Inflammatory macrophage (primary cell): ENCODE data around the gene FPR1.

Experiments used
- DNase-seq, 2 donors: peaks; one replicate each; pipeline ENCODE4 v3.0.0-alpha.2; 2020 to 2022

The FPR1 gene

DNA sequence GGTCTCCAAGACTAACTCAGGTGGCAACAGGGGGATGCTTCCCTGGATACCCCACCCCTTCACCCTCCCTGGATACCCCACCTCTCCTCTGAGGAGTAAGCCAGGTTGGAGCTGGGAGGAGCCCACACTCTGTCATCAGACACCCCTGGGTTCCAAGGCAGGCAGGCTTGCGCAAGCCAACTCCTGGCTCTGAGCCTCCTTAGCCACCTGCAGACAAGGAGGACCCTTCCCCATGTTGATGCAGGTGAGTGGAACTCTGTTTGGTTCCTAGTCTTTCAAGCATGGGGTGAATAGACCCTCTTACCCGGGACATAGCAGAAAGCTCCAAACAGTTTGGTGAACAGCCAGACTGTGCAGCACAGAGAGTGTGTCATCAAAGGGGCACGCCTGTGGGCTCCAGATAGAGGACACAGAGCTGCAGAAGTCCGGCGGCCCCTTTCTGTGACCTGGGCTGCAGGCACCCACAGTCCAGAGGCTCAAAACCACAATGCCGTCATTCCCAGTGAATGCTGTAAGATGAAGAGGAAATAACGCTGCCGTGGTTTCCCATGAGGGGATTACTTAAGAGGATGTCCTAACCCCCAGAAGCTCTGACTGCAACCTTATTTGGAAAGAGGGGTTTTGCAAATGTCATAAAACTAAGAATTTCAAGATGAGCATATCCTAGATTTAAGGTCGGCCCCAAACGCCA lies 15.8 kb downstream of the FPR1 start:
- peak; percentile 98 for DNase-seq

- no peak for DNase-seq
Observed at GRCh38 chr19:51733742-51734522, 17.7 kb downstream of the FPR1 start.

GRCh38 chr19:51729781-51730180 lies 21.9 kb downstream of the FPR1 start:
- DNase-seq = no peak

DNA sequence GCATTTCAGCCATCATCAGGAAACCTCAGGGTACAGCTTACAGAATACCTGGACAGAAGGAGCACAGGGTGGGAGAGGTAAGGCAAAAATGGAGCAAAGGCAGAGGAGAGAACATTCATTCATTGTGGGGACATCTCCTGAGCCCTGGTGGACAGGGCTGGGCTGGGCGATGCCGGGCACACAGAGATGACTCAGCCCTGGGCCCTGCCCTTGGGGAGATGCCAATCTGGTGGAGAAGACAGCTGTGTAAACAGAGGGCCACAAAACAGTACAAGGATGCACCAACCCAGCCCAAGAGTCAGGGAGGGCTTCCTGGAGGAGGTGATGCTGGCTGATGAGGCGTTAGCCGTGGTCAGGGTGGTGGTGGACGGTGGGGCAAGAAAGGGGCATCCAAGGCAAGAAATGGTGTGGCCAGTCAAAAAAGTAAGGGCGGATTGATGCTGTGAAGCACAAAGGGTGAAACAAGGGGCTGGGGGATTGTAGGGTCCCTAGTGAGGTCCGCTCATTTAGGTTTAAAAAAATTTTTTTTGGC lies 24.3 kb downstream of the FPR1 start:
- no peak for DNase-seq

DNA sequence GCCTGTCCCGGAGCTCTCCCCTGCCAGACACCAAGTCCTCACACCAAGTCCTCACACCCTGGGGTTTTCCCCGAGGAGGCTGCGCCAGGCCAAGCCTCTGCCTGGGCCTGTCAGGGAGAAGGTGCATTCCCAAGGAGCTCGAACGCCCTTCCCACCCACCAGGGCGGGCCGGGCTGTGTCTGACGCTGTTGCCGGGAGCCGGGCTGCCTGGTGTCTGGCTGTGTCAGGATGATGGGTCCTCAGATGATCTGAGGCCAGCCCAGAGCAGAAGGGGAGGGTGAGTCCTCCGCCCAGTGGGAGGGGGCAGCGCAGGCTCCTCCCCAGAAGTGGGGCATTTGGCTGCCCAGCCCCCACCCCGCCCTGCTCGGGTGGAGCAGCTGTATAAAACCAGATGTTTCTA lies 25.6 kb downstream of the FPR1 start:
- no peak for DNase-seq

DNA sequence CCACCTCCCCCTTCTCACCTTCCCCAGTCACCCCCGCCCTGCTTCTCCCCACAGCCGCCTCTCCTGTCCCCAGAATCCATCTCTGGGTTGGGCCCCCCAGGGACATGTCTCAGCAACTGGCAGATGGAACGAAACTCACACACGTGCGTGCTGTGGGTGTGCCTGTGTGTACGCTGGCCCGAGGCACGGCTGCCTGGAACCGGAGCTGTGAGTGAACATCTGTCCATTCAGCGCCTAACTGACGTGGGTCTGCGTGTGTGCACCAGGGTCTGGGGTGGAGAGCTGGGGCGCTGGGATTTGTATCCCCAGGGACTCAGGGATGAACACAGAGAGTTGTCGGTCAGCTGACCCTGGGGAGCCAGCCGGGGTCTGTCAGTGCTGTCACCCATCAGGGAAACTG lies 27.1 kb downstream of the FPR1 start:
- no peak for DNase-seq

GRCh38 chr19:51722492-51722891 lies 29.2 kb downstream of the FPR1 start:
- no peak for DNase-seq

DNA sequence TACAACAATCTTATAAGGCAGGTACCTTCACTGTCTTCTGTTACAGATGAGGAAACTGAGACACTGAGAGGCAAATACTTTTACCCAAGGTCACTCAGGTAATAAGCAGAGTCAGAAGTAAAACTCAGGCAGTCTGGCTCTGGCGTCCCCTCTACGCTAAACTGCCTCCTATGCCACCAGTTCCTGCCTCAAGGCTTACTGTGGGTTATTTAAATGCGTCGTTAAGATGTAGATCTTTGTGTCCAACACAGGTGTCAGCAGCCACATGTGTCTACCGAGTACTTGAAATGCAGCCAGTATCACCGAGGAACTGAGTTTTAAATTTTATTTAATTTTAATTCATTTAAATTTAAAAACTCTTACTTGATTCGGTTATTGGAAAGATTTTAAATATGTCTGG lies 29.8 kb downstream of the FPR1 start:
- DNase-seq = no peak

GRCh38 chr19:51719251-51719988 lies 32.3 kb downstream of the FPR1 start:
- no peak for DNase-seq

DNA sequence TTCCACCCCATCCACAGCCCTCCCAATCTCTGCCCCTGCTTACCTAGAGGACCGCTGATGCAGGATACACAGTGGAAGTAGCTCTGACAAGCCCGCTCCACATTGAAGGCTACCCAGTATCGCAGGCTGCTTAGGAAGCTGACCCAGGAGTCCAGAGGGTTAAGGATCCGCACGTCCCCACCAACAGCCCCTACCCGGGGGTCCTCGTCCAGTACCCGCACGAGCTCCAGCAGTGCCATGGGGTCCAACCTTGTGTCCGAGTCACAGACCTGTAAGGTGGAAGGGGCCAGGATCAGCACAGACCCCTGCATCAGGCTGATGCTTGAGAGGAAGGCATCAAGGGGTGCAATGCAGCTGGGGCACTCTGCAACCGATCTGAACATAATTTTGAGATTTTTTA lies 34.8 kb downstream of the FPR1 start:
- no peak for DNase-seq

DNA sequence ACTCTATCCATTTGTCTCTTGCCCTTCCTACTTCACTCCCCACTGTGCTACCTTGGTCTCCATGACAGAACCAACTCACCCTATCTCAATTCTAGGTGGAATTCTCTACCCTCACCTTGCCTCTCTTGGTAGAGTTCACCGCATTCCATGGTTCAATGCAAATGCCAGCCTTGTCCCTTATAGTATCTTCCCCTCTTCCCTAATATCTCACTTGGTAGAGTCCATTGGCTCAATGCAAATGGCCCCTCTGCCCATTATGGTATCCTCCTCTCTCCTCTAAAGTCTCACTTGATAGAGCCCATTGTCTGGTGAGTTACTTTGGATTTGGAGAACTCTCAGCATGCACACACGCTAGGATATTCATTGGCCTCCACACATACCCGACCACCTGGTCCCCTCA lies 35.8 kb downstream of the FPR1 start:
- no peak for DNase-seq

GRCh38 chr19:51714848-51715247 lies 36.8 kb downstream of the FPR1 start:
- peak; percentile 37 to 57 for DNase-seq

DNA sequence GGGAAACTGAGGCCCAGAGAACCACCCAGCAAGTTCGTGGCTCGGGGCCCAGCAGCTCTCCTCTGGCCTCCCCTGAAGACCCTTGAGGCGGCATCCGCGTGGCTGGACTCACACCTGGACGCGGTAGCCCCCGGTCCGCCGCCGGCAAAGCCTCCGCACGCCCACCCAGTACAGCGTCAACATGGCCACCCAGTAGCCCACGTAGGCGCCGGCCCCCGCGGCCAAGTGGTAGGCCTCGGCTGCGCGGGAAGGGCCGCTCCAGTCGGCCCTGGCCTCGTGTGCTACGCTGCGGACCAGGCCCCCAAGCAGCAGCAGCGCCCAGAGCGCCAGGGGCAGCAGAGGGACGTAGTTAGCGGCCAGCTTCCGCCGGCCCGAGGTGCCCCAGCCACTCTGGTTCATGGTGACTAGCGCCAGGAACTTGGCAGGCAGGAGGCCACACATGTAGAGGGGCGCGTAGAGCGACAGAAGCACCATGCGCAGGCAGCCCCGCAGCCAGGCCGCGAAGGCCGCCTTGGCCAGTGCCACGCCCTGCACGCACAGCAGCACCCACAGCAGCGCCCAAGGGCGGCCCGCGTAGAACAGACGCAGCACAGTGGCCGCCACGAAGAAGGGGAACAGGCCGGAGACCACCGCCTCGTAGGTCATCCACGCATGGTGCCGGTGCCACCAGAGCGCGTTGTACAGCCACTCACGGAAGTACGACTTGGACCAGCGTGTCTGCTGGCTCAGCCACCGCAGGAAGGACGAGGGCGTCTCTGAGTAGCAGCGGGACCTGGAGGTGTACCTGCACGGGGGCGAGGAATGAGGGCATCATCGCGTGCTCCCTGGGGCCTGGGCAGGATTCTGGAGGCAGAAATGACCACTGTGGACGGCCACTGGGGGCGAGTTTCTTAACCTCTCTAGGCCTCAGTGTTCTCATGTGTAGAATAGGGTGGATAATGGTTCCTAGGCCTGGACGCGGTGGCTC lies 38.1 kb downstream of the FPR1 start:
- DNase-seq = no peak

GRCh38 chr19:51712461-51713081 lies 39.1 kb downstream of the FPR1 start:
- peak; percentile 7 to 11 for DNase-seq

DNA sequence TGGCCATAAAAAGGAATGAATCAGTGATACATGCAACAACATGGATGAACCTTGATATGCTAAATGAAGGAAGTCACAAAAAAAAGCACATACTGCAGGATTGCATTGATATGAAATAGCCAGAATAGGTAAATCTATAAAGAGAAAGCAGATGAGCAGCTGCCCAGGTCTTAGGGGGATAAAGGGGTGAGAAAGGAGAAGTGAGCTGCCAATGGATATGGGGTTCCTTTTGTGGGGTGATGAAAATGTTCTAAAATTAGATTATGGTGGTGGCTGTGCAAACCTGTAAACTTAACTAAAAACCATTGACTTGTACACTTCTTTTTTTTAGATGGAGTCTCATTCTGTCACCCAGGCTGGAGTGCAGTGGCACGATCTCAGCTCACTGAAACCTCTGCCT lies 40.0 kb downstream of the FPR1 start:
- DNase-seq = no peak

- no peak for DNase-seq
Observed at GRCh38 chr19:51710163-51710562, 41.5 kb downstream of the FPR1 start.

GRCh38 chr19:51709575-51709974 lies 42.1 kb downstream of the FPR1 start:
- no peak for DNase-seq

- DNase-seq = no peak
Observed at GRCh38 chr19:51708811-51709210, 42.9 kb downstream of the FPR1 start.

DNA sequence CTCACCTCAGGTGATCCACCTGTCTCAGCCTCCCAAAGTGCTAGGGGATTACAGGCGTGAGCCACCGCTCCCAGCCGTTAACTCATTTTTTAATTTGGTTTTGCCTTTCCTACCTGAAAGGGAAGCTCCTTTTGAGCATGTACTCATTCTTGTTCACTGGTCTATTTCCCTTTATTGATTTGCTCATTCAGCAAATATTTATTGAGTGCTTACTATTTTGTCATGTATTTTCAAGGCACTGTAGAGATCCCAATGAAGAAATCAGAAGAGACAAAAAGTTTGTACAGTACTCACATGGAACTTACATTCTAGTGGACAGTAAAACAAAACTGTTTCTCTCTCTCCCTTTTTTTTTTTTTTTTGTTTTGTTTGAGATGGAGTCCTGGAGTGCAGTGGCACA lies 44.8 kb downstream of the FPR1 start:
- no peak for DNase-seq

- no peak for DNase-seq
Observed at GRCh38 chr19:51706296-51706695, 45.4 kb downstream of the FPR1 start.

GRCh38 chr19:51704626-51705025 lies 47.1 kb downstream of the FPR1 start:
- DNase-seq = no peak
